HepG2 (cell line): Measurements from ENCODE around the gene C4B. TPM values are rescaled to one million over a fixed set of nuclear protein-coding genes. Genes with fewer than 3 reads are reported as not detected.

Experiments used
- ARID4A ChIP-seq: sonication (generic); formaldehyde crosslinking; IDR thresholded peaks from 2 replicates; pipeline ENCODE4 v1.5.0; 2020; ENCODE audit warnings: mild to moderate bottlenecking, missing genetic modification reagents, borderline replicate concordance
- ETV5 ChIP-seq: IDR thresholded peaks from 2 replicates; pipeline ENCODE4 v1.6.1; 2018; ENCODE audit warnings: missing biosample characterization, missing genetic modification reagents, inconsistent platforms, borderline replicate concordance
- ETV6 ChIP-seq: sonication (generic); formaldehyde crosslinking; conservative IDR thresholded peaks from 2 replicates; pipeline ENCODE4 v1.4.0; 2020; ENCODE audit warnings: missing genetic modification reagents
- FOXA3 ChIP-seq: IDR thresholded peaks from 2 replicates; pipeline ENCODE4 v1.6.1; 2016; ENCODE audit warnings: missing genetic modification reagents, missing compliant biosample characterization
- GATA4 ChIP-seq: sonication (generic); IDR thresholded peaks from 2 replicates; pipeline ENCODE4 v1.6.1; 2016; ENCODE audit warnings: antibody characterized with exemption, low read depth, borderline replicate concordance
- MATR3 ChIP-seq: sonication (generic); formaldehyde crosslinking; IDR thresholded peaks from 2 replicates; pipeline ENCODE4 v1.4.0; 2020; ENCODE audit warnings: missing genetic modification reagents
- MLLT10 ChIP-seq: sonication (generic); formaldehyde crosslinking; IDR thresholded peaks from 2 replicates; pipeline ENCODE4 v1.4.0; 2020; ENCODE audit warnings: missing genetic modification reagents
- MTA3 ChIP-seq: sonication (generic); formaldehyde crosslinking; IDR thresholded peaks from 2 replicates; pipeline ENCODE4 v1.4.0; 2020; ENCODE audit warnings: missing genetic modification reagents
- NFATC3 ChIP-seq: sonication (generic); formaldehyde crosslinking; IDR thresholded peaks from 2 replicates; pipeline ENCODE4 v1.5.1; 2020; ENCODE audit warnings: mild to moderate bottlenecking, missing genetic modification reagents
- NFKBIZ ChIP-seq: IDR thresholded peaks from 2 replicates; pipeline ENCODE4 v1.6.1; 2018; ENCODE audit warnings: missing genetic modification reagents, missing compliant biosample characterization
- PLSCR1 ChIP-seq: sonication (generic); formaldehyde crosslinking; IDR thresholded peaks from 2 replicates; pipeline ENCODE4 v1.5.0; 2020; ENCODE audit warnings: missing genetic modification reagents, mild to moderate bottlenecking, borderline replicate concordance
- SOX5 ChIP-seq: IDR thresholded peaks from 2 replicates; pipeline ENCODE4 v1.6.1; 2016; ENCODE audit warnings: borderline replicate concordance
- ZBTB42 ChIP-seq: sonication (generic); formaldehyde crosslinking; IDR thresholded peaks from 2 replicates; pipeline ENCODE4 v1.5.0; 2020; ENCODE audit warnings: mild to moderate bottlenecking, missing genetic modification reagents
- ZBTB43 ChIP-seq: sonication (generic); formaldehyde crosslinking; conservative IDR thresholded peaks from 2 replicates; pipeline ENCODE4 v1.4.0; 2020; ENCODE audit warnings: missing genetic modification reagents
- ZNF136 ChIP-seq: sonication (generic); formaldehyde crosslinking; IDR thresholded peaks from 2 replicates; pipeline ENCODE4 v1.8.1; 2022; ENCODE audit warnings: low read depth, mild to moderate bottlenecking, moderate library complexity, missing genetic modification reagents
- ZNF709 ChIP-seq: sonication (generic); formaldehyde crosslinking; IDR thresholded peaks from 2 replicates; pipeline ENCODE4 v1.5.0; 2020; ENCODE audit warnings: mild to moderate bottlenecking, missing genetic modification reagents
- ZNF768 ChIP-seq: sonication (generic); formaldehyde crosslinking; IDR thresholded peaks from 2 replicates; pipeline ENCODE4 v1.4.0; 2020; ENCODE audit warnings: missing genetic modification reagents
- ZNF780A ChIP-seq: sonication (generic); formaldehyde crosslinking; IDR thresholded peaks from 2 replicates; pipeline ENCODE4 v1.8.0; 2022; ENCODE audit warnings: mild to moderate bottlenecking, missing genetic modification reagents, moderate library complexity
- ZSCAN20 ChIP-seq: sonication (generic); formaldehyde crosslinking; IDR thresholded peaks from 2 replicates; pipeline ENCODE4 v1.4.0; 2020; ENCODE audit warnings: missing genetic modification reagents, mild to moderate bottlenecking, borderline replicate concordance
- ZSCAN25 ChIP-seq: sonication (generic); formaldehyde crosslinking; IDR thresholded peaks from 2 replicates; pipeline ENCODE4 v1.8.0; 2022; ENCODE audit warnings: mild to moderate bottlenecking, missing genetic modification reagents
- polyA plus RNA-seq, 8 experiments: library from polyadenylated mRNA; depleted of rRNA in 3 of 8; stranded (reverse) in 7 of 8; unstranded in 1 of 8; fragments of >200 nt; fragmentation: Illumina TruSeq in 4 of 8; extraction: Trizol in 4 of 8; gene quantifications; 2 replicates each; pipeline versions ENCODE4 v1.2.1 to v1.2.3, GENCODE V29; 2011 to 2016; ENCODE audit warnings: low read depth in 4 of 8, missing spikeins in 1 of 8, mixed read lengths in 1 of 8; ENCODE audit not compliant: insufficient read depth in 1 of 8
- total RNA-seq, 5 experiments: library from RNA; depleted of rRNA; stranded (reverse); fragments of >200 nt; fragmentation: Illumina TruSeq; extraction: Trizol; gene quantifications; 2 replicates each; pipeline ENCODE4 v1.2.3, GENCODE V29; 2016; ENCODE audit warnings: low read depth in 1 of 5

The C4B gene
- total and polyA plus RNA-seq, 2 of the 13 experiments (the other 11 are each of a cell fraction or from before 2014, with no cell fraction given), result 167 to 538 TPM

GRCh38 chr6:31971993-31972708 lies 42.4 kb upstream of the C4B start, which contains the start of gene DXO (continued):
- no peak; the same call in 1 of the 2 replicates for TF ChIP-seq ZNF136 (CRISPR knock-in tag)
- no peak for TF ChIP-seq MLLT10
- TF ChIP-seq MATR3 (CRISPR knock-in tag), result no peak
- no peak for TF ChIP-seq SOX5
- peak; percentile 56; the same call in 1 of the 2 replicates for TF ChIP-seq ZNF768 (CRISPR knock-in tag)
- TF ChIP-seq NFKBIZ (CRISPR knock-in tag), result peak; percentile 19
- TF ChIP-seq GATA4, result peak; percentile 45
- TF ChIP-seq ZSCAN20 (CRISPR knock-in tag), result 0 out of 2 replicates have a peak, but pooled peaks have one; percentile 52
- TF ChIP-seq MTA3 (CRISPR knock-in tag), result no peak
- TF ChIP-seq NFATC3 (CRISPR knock-in tag), result peak; percentile 8; the same call in 1 of the 2 replicates
- peak; percentile 96 for TF ChIP-seq ZNF780A (CRISPR knock-in tag)
- peak; percentile 60 for TF ChIP-seq FOXA3 (CRISPR knock-in tag)
- peak; percentile 66 for TF ChIP-seq ETV5 (CRISPR knock-in tag)
- 0 out of 2 replicates have a peak, but pooled peaks have one; percentile 13 for TF ChIP-seq ETV6 (CRISPR knock-in tag)
- TF ChIP-seq ZNF709 (CRISPR knock-in tag), result peak; percentile 83; the same call in 1 of the 2 replicates
- TF ChIP-seq ZBTB42 (CRISPR knock-in tag), result 0 out of 2 replicates have a peak, but pooled peaks have one; percentile 64
- TF ChIP-seq PLSCR1, result no peak
- peak; percentile 99 for TF ChIP-seq ARID4A (CRISPR knock-in tag)
- no peak for TF ChIP-seq ZSCAN25 (CRISPR knock-in tag)
- TF ChIP-seq ZBTB43 (CRISPR knock-in tag), result peak; percentile 86; the same call in 1 of the 2 replicates
